Measurements from ENCODE around the gene CHST11. TPM values are rescaled to one million over a fixed set of nuclear protein-coding genes. Genes with fewer than 3 reads are reported as not detected.

The CHST11 gene
- total and polyA plus RNA-seq, 2 donors from 2014 or later = 2.0 to 23.3 TPM

DNA sequence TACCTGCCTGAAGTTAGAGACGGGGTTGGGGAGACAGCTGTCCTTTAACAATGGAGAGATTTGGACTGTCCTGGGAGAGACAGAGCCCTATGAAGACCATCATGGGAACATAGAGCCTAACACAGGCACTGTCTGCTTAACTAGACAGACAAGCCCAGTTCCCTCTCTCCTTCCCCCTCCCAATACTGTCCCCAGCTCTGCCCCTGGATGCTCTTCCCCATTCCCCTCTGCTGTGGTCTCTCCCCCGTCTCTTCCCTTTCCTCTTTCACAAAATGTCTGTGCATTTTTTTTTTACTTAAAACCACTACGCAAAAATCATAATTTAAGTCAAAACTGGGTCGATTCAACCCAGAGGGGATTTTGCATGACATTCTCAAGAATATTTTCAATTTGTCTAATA lies 232.9 kb downstream of the CHST11 start:
- no peak for FAIRE-seq
- no peak overlapping the region for H3K27ac ChIP-seq (ENCODE audit: low read depth in 2 of 2, low read length in 2 of 2)

DNA sequence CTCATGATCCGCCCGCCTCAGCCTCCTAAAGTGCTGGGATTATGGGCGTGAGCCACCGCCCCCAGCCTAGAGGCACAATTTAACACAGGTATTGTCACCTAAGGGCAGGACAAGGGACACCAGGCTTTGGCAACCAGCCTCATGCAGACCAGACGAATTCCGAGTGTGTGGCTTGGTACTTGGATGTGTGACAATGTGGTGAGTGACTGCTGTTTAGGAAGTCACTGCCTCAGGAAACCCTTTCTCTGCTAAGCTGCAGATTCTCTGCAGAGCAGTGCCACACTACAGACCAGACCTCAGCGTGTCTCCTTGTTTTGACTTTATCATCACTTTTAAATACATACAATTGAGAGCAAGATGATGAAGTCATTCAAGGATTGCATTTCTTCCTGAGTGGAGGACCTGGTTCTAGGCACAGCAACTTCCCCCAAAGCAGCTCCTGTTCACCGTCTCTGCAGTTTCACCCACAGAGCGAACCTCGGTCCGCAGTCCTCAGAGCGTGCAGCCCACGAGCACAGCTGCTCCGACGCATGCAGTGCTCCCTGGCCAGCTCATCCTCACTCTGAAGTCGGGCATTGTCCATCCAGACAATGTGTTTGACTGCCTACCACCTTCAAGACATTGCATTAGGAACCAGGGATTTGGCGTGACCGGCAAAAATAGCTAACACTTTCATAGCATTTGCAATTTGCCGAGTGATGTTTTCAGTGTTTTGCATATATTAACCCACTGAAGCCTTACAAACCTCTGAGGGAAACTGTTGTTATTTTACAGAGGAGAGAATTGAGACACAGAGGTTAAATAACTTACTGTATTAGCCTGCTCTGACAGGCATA lies 235.2 kb downstream of the CHST11 start:
- Histone ChIP-seq H3K4me1 (ENCODE audit: control insufficient read depth in 2 of 3, insufficient read depth in 2 of 3, low read depth in 1 of 3, low read length in 3 of 3) (no peaks in the 10 kb centered on the region), H3K27ac (ENCODE audit: low read depth in 2 of 2, low read length in 2 of 2) (no peak overlapping the region), H3K36me3 (ENCODE audit: control insufficient read depth in 2 of 3, insufficient read depth in 3 of 3, low read length in 3 of 3) (no peaks in the 10 kb centered on the region), H3K27me3 (ENCODE audit: control insufficient read depth, insufficient read depth, low read length) (no peaks in the 10 kb centered on the region), H3K4me3 (ENCODE audit: low read length in 3 of 3) (no peak overlapping the region), H3K9ac (ENCODE audit: low read length in 3 of 3) (no peak overlapping the region), H3K9me3 (ENCODE audit: control insufficient read depth in 2 of 3, insufficient read depth in 1 of 3, low read length in 3 of 3) (no peaks in the 10 kb centered on the region)
- DNase-seq = no peak
- intact Hi-C loops (cut with DNase I) = no loop called here
- no peak for FAIRE-seq
- no peak for TF ChIP-seq CTCF (IDR thresholded peaks at IDR 0.05; ENCODE audit: borderline replicate concordance, extremely low read depth, insufficient read depth)

More for the DNA sequence above, 232.9 kb downstream of the CHST11 start:
- H3K4me3 ChIP-seq (ENCODE audit: low read length in 3 of 3) = no peak overlapping the region
- no peaks in the 10 kb centered on the region for H3K4me1 ChIP-seq (ENCODE audit: control insufficient read depth in 2 of 3, insufficient read depth in 2 of 3, low read depth in 1 of 3, low read length in 3 of 3)
- no peaks in the 10 kb centered on the region for H3K9me3 ChIP-seq (ENCODE audit: control insufficient read depth in 2 of 3, insufficient read depth in 1 of 3, low read length in 3 of 3)
- H3K36me3 ChIP-seq (ENCODE audit: control insufficient read depth in 2 of 3, insufficient read depth in 3 of 3, low read length in 3 of 3) = no peaks in the 10 kb centered on the region
- TF ChIP-seq CTCF (IDR thresholded peaks at IDR 0.05; ENCODE audit: borderline replicate concordance, extremely low read depth, insufficient read depth) = no peak
- DNase-seq = no peak
- no peaks in the 10 kb centered on the region for H3K27me3 ChIP-seq (ENCODE audit: control insufficient read depth, insufficient read depth, low read length)
- intact Hi-C loops (cut with DNase I) = no loop called here
- no peak overlapping the region for H3K9ac ChIP-seq (ENCODE audit: low read length in 3 of 3)

DNA sequence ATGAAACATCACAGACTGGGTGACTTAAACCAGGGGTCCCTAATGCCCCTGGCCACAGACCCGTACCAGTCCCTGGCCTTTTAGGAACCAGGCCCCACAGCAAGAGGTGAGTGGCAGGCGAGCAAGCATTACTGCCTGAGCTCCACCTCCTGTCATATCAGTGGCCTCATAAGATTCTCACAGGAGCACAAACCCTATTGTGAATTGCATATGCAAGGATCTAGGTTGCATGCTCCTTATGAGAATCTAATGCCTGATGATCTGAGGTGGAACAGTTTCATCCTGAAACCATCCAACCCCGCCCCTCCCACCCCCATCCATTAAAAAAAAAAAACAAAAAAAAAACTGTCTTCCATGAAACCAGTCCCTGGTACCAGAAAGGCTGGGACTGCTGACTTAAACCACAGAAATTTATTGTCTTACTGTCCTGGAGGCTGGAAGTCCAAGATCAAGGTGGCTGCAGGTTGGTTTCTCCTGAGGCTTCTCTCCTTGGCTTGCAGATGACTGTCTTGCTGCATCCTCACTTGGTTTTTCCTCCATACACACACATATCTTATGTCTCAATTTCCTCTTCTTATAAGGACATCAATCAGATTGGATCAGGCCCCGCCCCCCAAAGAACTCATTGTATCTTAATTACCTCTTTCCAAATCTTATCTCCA lies 235.9 kb downstream of the CHST11 start:
- intact Hi-C loops (cut with DNase I) = no loop called here
- DNase-seq = no peak
- no peaks in the 10 kb centered on the region for H3K36me3 ChIP-seq (ENCODE audit: control insufficient read depth in 2 of 3, insufficient read depth in 3 of 3, low read length in 3 of 3)
- no peak overlapping the region for H3K9ac ChIP-seq (ENCODE audit: low read length in 3 of 3)
- no peaks in the 10 kb centered on the region for H3K27me3 ChIP-seq (ENCODE audit: control insufficient read depth, insufficient read depth, low read length)
- FAIRE-seq = no peak
- no peaks in the 10 kb centered on the region for H3K9me3 ChIP-seq (ENCODE audit: control insufficient read depth in 2 of 3, insufficient read depth in 1 of 3, low read length in 3 of 3)
- no peak for TF ChIP-seq CTCF (IDR thresholded peaks at IDR 0.05; ENCODE audit: borderline replicate concordance, extremely low read depth, insufficient read depth)
- H3K4me3 ChIP-seq (ENCODE audit: low read length in 3 of 3) = no peak overlapping the region
- no peaks in the 10 kb centered on the region for H3K4me1 ChIP-seq (ENCODE audit: control insufficient read depth in 2 of 3, insufficient read depth in 2 of 3, low read depth in 1 of 3, low read length in 3 of 3)
- H3K27ac ChIP-seq (ENCODE audit: low read depth in 2 of 2, low read length in 2 of 2) = no peak overlapping the region
